GM23248 (cell line): ENCODE data around the gene VASH1.

Experiments
- EZH2 ChIP-seq: fragments of 200-600 bp; sonication (generic); IDR thresholded peaks from 2 replicates; pipeline ENCODE4 v1.6.1; 2018; ENCODE audit warnings: antibody characterized with exemption, mild to moderate bottlenecking; ENCODE audit not compliant: insufficient read depth, poor library complexity, severe bottlenecking
- EZH2phosphoT487 ChIP-seq: fragments of 200-600 bp; sonication (generic); IDR thresholded peaks from 2 replicates; pipeline ENCODE4 v1.6.1; 2018; ENCODE audit warnings: antibody characterized with exemption, moderate library complexity, mild to moderate bottlenecking, low read depth; ENCODE audit not compliant: insufficient read depth

GRCh38 chr14:76765461-76765931, 4.2 kb downstream of the VASH1 start:
- TF ChIP-seq EZH2 (no peak), EZH2phosphoT487 (no peak)
